Right cardiac atrium (tissue), 5 donors: ENCODE measurements around the gene CRBN. TPM values are rescaled to one million over a fixed set of nuclear protein-coding genes. Genes with fewer than 3 reads are reported as not detected.

Experiments used
- ATAC-seq, 2 donors: fragments of 200-7000 bp; cut with Tn5 transposase; one replicate each; pipeline versions ENCODE4 v1.8.0 to v1.9.1; 2020; ENCODE audit warnings: moderate library complexity in 2 of 2, mild to moderate bottlenecking in 1 of 2
- DNase-seq, 3 donors: peaks; one replicate each; pipeline ENCODE4 v3.0.0-alpha.2; 2020
- H3K27ac ChIP-seq: one replicate; pipeline ENCODE4 v1.5.1; 2013; ENCODE audit warnings: mild to moderate bottlenecking, low read length, control low read depth, moderate library complexity
- H3K27me3 ChIP-seq: one replicate; pipeline ENCODE4 v1.6.1; 2013; ENCODE audit not compliant: control insufficient read depth, insufficient read depth
- H3K4me1 ChIP-seq: one replicate; pipeline ENCODE4 v1.6.1; 2013; ENCODE audit warnings: low read length; ENCODE audit not compliant: control insufficient read depth, insufficient read depth
- H3K4me3 ChIP-seq: one replicate; pipeline ENCODE4 v1.5.1; 2013; ENCODE audit warnings: low read length, control low read depth
- H3K9me3 ChIP-seq: one replicate; pipeline ENCODE4 v1.6.1; 2013; ENCODE audit warnings: low read length; ENCODE audit not compliant: control insufficient read depth
- WGBS: extraction: QIAGEN DNeasy Blood & Tissue Kit; methylation state at CpG from one replicate; pipeline ENCODE4 v1.1.7; 2013; 5-methylcytosine and 5-hydroxymethylcytosine counted together
- intact Hi-C, 4 donors: fragments of 100-400 bp; cut with DNase I; formaldehyde crosslinking; loops; one replicate each; pipeline versions ENCODE4 v1.11.0 to v1.14.0; 2022 to 2023
- polyA plus RNA-seq: library from polyadenylated mRNA; stranded (reverse); fragments of 200-250 nt; gene quantifications from one replicate; pipeline ENCODE4 v1.2.3, GENCODE V29; 2013
- total RNA-seq, 4 donors: library from RNA; stranded (reverse); fragmentation: NEBNext Ultra II Directional; extraction: Animal tissue kit (Norgen Biotek cat#: 25700); gene quantifications; one replicate each; pipeline ENCODE4 v1.2.1, GENCODE V29; 2021
- donor health status: healthy with polysubstance abuse.
- donor health status: DM: no; HTN: yes; CAD: no.
- donor health status: DM: no; HTN: no; CAD: no.
- donor health status: DM: no; HTN: yes; CAD: no; lungs with severe emphysema.
- donor health status: DM: yes; HTN: yes; CAD: no.

CRBN gene
- total and polyA plus RNA-seq, 5 donors: 24.5 to 56.8 (median 41.9) TPM

DNA sequence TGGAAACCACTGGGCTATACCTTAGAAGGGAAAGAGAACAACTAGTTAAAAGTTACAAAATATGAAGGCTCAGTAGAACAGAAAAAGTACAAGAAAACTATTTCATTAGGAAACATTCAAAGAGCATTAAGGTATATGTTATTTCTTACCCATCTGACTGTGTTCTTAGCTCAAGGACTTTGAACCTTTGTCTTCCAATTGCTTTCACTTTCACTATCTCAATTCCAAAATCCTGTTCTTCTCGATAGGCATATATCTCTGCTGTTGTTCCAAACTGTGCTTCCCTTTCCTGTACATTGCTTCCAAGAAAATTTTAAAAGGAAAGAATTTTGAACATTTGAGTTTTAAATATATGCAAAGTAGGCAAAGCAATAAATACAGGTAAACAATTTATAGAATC is 6.9 kb downstream of the CRBN start:
- no peak for DNase-seq
- H3K4me1 ChIP-seq: peaks cover 2% of the 10 kb centered on the region
- intact Hi-C loops: no loop called here
- WGBS: 33% methylated on average over 1 of the region's 1 CpG
- peak overlapping the region; percentile 28 for H3K4me3 ChIP-seq
- no peak overlapping the region for H3K27ac ChIP-seq
- no peaks in the 10 kb centered on the region for H3K9me3 ChIP-seq
- peak in 1 of 2 donors; percentile 52 for ATAC-seq
- no peaks in the 10 kb centered on the region for H3K27me3 ChIP-seq

- DNase-seq (no peak), ATAC-seq (no peak)
- no peaks in the 10 kb centered on the region for H3K27me3 ChIP-seq
- H3K4me1 ChIP-seq: peaks cover 2% of the 10 kb centered on the region
- intact Hi-C loops: no loop called here
- H3K27ac ChIP-seq: no peak overlapping the region
- WGBS: 46% methylated on average over 5 of the region's 5 CpGs
- no peaks in the 10 kb centered on the region for H3K9me3 ChIP-seq
- H3K4me3 ChIP-seq: no peak overlapping the region
Observed at GRCh38 chr3:3170998-3171397, 8.5 kb downstream of the CRBN start.

DNA sequence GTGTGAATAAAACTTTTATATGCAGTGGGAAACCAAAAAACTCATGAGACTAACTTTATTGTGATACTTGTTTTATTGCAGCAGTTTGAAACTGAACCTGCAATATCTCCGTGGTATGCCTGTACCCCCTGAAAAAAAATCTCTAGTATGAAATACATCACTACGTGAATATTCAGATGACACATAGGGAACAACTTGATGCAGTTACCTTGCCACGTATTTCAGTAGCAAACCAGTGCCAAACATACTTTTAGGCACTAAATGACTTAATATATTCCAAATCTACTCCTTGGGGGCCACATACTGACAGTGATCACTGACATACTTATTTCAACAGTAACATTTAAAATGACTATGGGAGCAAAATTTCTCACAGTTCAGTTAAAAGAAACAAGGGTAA is 13.8 kb downstream of the CRBN start:
- Histone ChIP-seq H3K4me3 (no peak overlapping the region), H3K27ac (no peak overlapping the region), H3K9me3 (no peaks in the 10 kb centered on the region), H3K4me1 (no peaks in the 10 kb centered on the region), H3K27me3 (no peaks in the 10 kb centered on the region)
- DNase-seq (no peak), ATAC-seq (no peak)
- intact Hi-C loops: no loop called here
- WGBS: 95% methylated on average over 3 of the region's 3 CpGs

GRCh38 chr3:3165241-3165640 is 14.2 kb downstream of the CRBN start:
- no peak for DNase-seq
- no peaks in the 10 kb centered on the region for H3K4me1 ChIP-seq
- no peak for ATAC-seq
- 65% methylated on average over 3 of the region's 3 CpGs for WGBS
- no peak overlapping the region for H3K4me3 ChIP-seq
- intact Hi-C loops: no loop called here
- no peaks in the 10 kb centered on the region for H3K27me3 ChIP-seq
- no peaks in the 10 kb centered on the region for H3K9me3 ChIP-seq
- no peak overlapping the region for H3K27ac ChIP-seq

GRCh38 chr3:3160826-3161225 is 18.7 kb downstream of the CRBN start:
- DNase-seq (no peak), ATAC-seq (peak in 1 of 2 donors; percentile 39)
- Histone ChIP-seq H3K27me3 (no peaks in the 10 kb centered on the region), H3K27ac (no peak overlapping the region), H3K4me1 (no peaks in the 10 kb centered on the region), H3K4me3 (no peak overlapping the region), H3K9me3 (no peaks in the 10 kb centered on the region)
- 37% methylated on average over 2 of the region's 2 CpGs for WGBS
- intact Hi-C loops: no loop called here

DNA sequence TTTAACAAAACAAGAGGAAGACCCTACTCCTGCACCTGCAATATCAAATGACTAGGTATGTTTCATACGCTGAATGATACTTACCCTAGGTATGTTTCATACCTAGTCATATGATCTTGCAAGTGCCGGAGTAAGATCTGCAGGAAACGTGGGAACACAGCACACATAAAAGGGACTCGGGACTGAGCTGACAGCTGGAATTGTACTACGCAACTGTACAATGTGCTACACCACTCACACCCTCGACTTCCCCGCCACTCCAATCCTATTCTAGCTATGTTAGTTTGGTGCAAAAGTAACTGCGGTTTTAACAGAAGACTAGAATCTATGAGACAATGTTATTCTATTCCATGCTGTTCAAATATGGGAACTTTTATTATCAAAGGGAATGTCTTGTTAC is 22.0 kb downstream of the CRBN start:
- 89% methylated on average over 8 of the region's 8 CpGs for WGBS
- intact Hi-C loops: no loop called here
- Histone ChIP-seq H3K9me3 (no peaks in the 10 kb centered on the region), H3K4me1 (peaks cover 2% of the 10 kb centered on the region), H3K4me3 (no peak overlapping the region), H3K27me3 (no peaks in the 10 kb centered on the region), H3K27ac (no peak overlapping the region)
- ATAC-seq: no peak
- DNase-seq: no peak

DNA sequence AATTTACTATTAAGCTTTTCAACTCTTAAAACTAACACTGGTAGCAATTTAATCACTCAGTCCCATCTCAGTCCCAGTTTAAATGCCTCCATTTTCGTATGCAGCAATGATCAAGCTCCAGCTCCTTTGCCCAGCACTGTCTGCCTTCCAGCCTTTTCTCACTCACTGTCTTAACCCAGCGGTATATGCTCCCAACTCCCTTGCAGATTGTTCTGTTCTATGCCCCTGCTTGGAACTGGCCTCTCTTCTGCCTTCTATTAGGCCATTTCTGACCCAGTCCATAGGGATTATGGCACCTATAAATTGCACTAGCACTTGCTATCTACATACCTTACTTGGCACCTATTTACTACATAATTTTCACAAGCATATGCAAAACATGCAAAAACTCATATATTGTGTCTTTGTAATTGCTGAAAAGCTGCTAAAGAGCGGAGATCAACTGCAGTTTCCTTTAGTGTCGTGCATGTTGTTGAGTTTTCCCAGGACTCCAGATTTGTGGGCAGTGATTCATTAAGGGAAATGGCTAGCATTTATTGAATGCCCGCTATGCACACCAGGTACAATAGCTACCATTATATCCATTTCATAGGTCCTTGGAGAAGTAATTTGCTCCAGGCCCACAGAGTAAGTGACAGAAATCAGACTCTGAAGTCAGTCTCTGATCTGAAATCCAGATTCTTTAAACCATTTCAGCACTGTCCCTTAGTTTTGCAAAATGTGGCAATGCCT is 24.4 kb downstream of the CRBN start:
- H3K4me1 ChIP-seq: peaks cover 2% of the 10 kb centered on the region
- no peaks in the 10 kb centered on the region for H3K27me3 ChIP-seq
- intact Hi-C loops: no loop called here
- whole genome bisulfite sequencing: 88% methylated on average over 5 of the region's 5 CpGs
- H3K9me3 ChIP-seq: no peaks in the 10 kb centered on the region
- no peak overlapping the region for H3K27ac ChIP-seq
- ATAC-seq: peak in 1 of 2 donors; percentile 26
- no peak overlapping the region for H3K4me3 ChIP-seq
- DNase-seq: no peak

- peaks cover 2% of the 10 kb centered on the region for H3K4me1 ChIP-seq
- no peak overlapping the region for H3K27ac ChIP-seq
- H3K27me3 ChIP-seq: no peaks in the 10 kb centered on the region
- H3K4me3 ChIP-seq: no peak overlapping the region
- DNase-seq: no peak
- H3K9me3 ChIP-seq: no peaks in the 10 kb centered on the region
- ATAC-seq: no peak
- 49% methylated on average over 1 of the region's 1 CpG for WGBS
- intact Hi-C loops: no loop called here
Observed at GRCh38 chr3:3151513-3151912, 28.0 kb downstream of the CRBN start.

DNA sequence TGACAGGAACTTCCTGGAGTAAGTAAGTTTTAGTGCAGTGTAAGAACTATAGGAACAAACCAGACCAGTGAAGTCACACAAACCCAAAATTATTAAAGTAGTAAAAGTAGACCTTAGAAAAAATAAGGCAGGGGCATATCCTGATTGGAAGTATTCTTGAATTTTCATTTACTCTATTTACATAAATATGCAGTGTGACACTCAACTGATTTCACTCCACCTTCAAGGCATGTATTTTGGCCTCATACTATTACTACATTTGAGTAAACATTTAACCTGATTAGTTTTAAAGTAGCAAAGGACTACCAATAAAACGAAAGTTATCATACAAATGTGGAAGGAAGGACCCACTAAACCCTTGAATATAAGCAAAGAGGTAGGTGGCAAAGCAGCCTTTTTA is 29.9 kb downstream of the CRBN start:
- H3K27ac ChIP-seq: no peak overlapping the region
- no peaks in the 10 kb centered on the region for H3K4me1 ChIP-seq
- no peak overlapping the region for H3K4me3 ChIP-seq
- WGBS: 84% methylated on average over 1 of the region's 1 CpG
- H3K27me3 ChIP-seq: no peaks in the 10 kb centered on the region
- no peak for DNase-seq
- intact Hi-C loops: no loop called here
- no peak for ATAC-seq
- no peaks in the 10 kb centered on the region for H3K9me3 ChIP-seq

- intact Hi-C loops: no loop called here
- no peak for DNase-seq
- H3K27me3 ChIP-seq: no peaks in the 10 kb centered on the region
- no peak overlapping the region for H3K27ac ChIP-seq
- 90% methylated on average over 8 of the region's 8 CpGs for whole genome bisulfite sequencing
- H3K4me3 ChIP-seq: no peak overlapping the region
- no peaks in the 10 kb centered on the region for H3K4me1 ChIP-seq
- no peak for ATAC-seq
- no peaks in the 10 kb centered on the region for H3K9me3 ChIP-seq
Observed at GRCh38 chr3:3145831-3146230, 33.7 kb downstream of the CRBN start.

DNA sequence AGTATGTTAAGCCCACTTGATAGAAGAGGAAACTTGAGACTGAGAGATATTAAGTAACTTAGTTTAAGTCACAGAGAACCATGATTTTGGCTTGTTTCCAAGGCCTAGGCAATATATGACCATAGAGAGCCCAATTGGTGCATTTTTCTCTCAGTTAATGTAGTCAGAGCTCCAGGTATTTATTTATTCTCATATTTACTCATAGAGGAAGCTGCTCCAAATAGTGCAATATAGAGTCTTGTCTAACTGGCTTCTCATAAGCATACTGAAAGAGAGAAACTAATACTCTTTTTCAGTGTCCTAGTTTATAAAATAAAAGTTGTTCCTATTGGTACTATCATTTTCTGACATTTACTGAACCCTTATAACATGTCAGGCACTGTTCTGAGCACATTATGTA is 37.6 kb downstream of the CRBN start:
- intact Hi-C loops: no loop called here
- ATAC-seq: no peak
- H3K27ac ChIP-seq: no peak overlapping the region
- no peak overlapping the region for H3K4me3 ChIP-seq
- H3K9me3 ChIP-seq: no peaks in the 10 kb centered on the region
- no peaks in the 10 kb centered on the region for H3K27me3 ChIP-seq
- DNase-seq: no peak
- H3K4me1 ChIP-seq: no peaks in the 10 kb centered on the region

- Histone ChIP-seq H3K27me3 (no peaks in the 10 kb centered on the region), H3K4me3 (no peak overlapping the region), H3K9me3 (no peaks in the 10 kb centered on the region), H3K4me1 (peaks cover 2% of the 10 kb centered on the region), H3K27ac (no peak overlapping the region)
- DNase-seq: no peak
- WGBS: 93% methylated on average over 6 of the region's 6 CpGs
- ATAC-seq: no peak
- intact Hi-C loops: no loop called here
Observed at GRCh38 chr3:3137526-3137925, 42.0 kb downstream of the CRBN start.
